A172 (cell line): ENCODE results near the gene CMTR2. TPM values are rescaled to one million over a fixed set of nuclear protein-coding genes. Genes with fewer than 3 reads are reported as not detected.
A peak's percentile ranks its signal among the peaks of the same experiment; 100 is the strongest.
"Not testable (repeated sequence)": the region's sequence is repeated elsewhere in the genome, so short reads cannot be mapped to it uniquely, and the experiment has no call there.

Source experiments
- DNase-seq: peaks from one replicate; pipeline ENCODE4 v3.0.0-alpha.2; 2015; ENCODE audit warnings: low spot score
- total RNA-seq: library from RNA; depleted of rRNA; stranded (reverse); fragments of >200 nt; shearing (Covaris generic); gene quantifications from 2 replicates; pipeline ENCODE4 v1.2.3, GENCODE V29; 2014; rRNA removed

Gene CMTR2, protein sequence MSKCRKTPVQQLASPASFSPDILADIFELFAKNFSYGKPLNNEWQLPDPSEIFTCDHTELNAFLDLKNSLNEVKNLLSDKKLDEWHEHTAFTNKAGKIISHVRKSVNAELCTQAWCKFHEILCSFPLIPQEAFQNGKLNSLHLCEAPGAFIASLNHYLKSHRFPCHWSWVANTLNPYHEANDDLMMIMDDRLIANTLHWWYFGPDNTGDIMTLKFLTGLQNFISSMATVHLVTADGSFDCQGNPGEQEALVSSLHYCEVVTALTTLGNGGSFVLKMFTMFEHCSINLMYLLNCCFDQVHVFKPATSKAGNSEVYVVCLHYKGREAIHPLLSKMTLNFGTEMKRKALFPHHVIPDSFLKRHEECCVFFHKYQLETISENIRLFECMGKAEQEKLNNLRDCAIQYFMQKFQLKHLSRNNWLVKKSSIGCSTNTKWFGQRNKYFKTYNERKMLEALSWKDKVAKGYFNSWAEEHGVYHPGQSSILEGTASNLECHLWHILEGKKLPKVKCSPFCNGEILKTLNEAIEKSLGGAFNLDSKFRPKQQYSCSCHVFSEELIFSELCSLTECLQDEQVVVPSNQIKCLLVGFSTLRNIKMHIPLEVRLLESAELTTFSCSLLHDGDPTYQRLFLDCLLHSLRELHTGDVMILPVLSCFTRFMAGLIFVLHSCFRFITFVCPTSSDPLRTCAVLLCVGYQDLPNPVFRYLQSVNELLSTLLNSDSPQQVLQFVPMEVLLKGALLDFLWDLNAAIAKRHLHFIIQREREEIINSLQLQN
- total RNA-seq: 48.7 and 74.4 TPM in 2 replicates

DNA sequence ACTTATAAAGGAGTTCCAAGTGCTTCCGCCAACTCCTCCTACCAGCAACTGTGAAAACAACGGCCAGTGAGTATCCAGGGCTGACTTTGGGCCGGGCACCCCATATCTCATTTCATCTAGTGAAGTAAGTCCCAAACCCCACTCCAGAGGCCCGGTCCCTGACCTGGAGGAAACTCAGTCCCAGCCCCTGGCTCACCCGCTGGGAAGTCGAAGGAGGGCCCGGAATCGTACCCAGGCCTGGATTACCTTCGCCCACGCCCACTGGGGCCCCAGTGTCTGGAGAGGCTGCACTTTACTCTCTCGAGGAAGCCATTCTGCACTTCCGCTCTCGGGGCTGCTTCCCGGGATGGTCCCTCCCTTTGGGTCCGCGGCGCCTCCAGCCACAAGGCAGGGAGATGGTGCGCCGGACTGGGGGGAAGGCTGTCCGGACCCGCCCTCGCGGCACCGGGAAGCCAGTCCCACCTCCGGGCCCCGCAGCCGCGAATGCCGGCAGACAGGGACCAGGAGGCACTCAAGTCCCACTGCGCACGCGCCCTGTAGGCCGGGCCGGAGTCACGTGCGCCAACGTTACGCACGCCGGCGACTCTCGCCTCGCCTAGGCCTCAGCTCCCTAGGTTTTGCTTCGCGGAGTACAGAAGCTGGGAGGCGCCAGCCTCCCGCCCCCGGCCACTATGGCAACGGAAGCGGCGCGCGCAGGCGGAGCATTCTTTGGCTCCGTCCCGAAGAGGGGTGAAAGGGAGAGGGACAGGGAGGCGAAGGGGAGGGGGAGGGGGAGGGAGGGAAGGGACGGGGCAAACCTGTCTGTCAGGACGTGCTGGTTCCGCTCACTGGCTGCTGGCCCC lies at the start of gene CMTR2:
Gene CMTR2 (minus strand): TSS at position 513 of the 842 bp plus-strand sequence. CDS start 3,482 bp downstream, outside the sequence.
- peak; percentile 91 for DNase-seq

DNA sequence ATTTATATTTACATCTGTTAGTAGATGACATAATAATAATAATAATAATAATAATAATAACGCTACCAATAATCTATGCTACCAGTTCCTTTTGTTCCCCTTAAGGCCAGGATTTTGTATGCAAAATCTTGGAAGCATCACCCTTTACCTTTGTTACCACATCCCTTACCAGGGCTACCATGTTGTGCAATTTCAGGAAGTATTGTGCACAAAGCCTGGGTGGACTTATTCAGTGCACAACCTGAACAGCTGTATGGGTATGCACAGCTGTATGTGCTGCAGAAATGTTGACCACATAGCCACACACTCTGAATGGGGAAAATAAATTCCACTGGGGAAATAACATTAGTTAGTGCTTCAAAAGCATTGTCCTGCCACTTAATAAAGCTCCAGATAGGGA lies 49.4 kb upstream of the CMTR2 start:
- DNase-seq: peak; percentile 26

DNA sequence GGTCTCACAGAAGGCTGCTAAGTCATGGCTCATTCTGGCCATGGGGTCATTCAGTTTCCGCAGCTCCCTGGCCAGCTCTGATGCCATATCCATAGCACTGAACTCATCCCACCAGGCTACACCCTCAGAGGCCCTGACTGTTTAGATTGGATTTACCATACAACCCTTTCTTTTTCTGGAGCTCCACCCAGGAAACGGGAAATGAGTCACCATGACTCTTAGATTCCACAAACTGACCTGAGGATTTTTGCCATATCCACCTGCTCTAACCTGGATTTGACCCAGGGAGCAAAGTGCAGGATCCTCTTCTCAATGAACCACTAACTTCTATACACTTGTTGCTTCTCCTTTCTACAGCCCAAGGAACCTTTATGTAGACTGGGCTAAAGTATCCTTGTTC lies 49.0 kb upstream of the CMTR2 start:
- DNase-seq: peak; percentile 94

DNA sequence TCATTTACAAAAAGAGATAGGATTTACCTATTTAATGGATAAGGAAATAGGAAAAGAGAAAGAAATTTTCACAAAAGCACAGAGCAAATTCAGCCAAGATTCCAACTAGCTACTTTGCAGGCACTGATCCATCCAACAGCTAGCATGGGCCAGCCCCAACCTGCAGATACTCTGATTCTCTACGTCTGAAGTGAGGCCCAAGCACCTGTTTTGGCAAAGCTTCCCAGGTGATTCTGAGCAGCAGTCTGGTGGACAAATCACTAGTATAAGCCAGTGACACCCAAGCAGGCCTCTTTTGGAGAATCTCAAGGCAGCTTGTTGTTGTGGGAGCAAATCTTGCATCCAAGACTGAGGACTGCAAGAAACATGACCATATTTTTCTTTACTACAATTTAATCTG lies 48.4 kb upstream of the CMTR2 start:
- no peak for DNase-seq

DNA sequence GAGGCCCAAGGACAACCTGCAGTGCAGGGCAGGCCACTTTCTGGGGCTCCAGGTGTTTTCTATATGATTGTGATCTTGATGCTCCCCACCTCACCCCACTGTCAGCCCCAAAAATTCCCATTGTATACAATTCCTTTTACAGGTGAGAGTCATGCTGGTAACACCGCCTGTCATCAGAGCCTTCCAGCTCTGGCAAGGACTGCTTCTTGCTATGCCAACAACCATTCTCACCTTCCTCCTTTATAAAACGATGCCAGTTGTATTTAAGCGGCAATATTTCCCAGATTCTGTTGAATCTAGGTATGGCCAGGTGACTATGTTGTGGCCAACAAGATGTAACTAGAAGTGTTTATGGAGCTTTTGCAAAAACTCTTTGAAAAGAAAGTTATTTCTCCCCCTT lies 38.9 kb upstream of the CMTR2 start:
- no peak for DNase-seq

DNA sequence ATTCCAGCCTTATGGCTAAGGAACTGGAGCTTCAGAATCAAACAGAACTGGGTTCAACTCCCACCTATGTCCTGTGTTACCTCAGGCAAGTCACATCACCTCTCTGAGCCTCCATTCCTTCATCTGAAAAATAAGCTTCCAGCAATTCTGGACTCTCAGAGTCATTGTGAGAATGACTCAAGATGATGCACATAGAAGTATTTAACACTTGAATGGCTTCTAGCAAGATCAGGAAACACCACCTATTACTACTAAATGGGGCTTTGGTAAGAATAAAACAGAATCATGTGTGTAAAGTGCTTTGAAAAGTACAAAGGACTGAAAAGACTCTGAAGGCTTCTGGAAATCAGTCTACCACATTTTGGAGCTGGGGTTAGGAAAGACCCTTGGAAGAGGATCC lies 38.5 kb upstream of the CMTR2 start:
- no peak for DNase-seq

DNA sequence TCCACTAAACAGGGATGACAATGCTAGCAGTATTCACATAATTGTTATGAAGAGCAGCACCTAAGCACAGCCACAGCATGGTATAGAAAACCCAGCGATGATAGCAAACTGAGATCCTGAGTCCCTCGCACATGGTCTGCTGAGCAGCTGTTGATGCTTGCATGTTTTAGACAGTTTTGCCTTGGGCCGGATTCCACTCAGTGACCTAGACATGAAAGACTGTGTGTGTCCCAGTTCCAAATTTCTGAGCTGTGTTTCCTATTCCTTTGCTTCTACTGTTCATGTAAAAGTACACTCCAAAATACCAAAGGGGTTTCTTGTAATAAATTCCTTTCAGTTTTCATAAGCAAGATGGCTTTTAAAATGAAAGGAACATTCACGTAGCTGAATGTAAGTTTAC lies 30.8 kb upstream of the CMTR2 start:
- DNase-seq: no peak

DNA sequence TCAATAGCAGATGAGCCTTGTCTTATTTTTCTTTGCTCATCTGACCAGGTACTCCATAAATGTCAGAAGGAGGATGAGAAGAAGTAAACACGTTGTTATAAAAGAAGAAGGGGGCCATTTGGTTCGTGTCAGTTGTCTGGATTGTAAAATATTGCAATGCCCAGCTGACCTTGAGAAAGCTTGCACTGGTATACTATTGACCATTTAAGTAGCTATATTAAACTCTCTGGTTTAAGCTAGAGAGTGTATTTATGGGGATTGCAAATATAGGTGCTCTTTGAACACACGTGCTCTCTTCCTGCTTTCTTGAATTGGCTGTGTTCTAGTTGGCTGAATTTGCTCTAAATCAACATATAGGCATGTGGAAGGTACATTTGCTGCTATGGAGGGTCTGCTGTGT lies 26.1 kb upstream of the CMTR2 start:
- DNase-seq: no peak

DNA sequence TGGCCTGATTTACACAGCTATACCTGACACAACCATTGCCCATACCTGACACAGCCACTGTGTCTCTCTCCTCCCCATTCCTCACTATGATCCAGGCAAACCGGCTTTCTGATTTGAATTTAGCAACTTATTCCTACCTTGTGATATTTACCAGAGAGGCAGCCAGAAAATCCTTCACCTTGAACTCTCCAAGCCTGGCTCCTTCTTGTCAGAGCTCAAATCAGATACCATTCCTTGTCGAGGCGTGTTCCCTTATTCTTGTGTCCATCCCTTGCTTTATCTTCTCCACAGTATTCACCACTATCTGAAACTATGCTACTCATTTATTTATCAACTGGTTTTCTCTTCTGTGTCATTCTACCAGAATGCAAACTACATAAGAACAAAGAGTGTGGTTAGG lies 24.4 kb upstream of the CMTR2 start:
- not testable (repeated sequence) for DNase-seq

DNA sequence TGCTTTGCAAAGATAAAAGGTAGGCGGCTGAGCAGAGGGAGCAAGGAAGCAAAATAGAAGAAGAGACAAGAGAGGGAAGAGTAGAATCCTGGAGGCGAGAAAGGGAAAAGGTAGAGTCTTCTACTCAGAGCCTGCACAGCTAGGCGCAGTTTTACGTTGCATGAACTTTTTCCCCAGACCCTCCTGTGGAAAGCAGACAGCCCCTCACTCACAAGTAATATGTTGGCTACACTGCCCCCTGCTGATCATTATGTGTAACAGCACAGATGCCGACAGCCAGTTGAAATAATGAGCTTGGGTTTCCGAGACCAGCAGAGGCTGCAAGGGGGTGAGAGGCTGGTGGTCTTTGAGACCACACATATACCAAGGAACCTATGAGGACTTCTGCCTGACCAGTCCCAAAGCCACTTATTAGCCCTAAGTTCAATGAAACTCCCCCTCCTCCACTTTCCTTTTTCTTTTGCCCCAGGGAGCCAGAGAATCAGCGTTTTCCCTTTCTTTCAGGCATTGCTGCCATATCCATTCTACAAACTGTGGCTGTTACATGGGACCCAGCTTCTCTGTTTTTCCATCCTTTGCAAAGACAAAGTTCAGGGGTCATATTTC lies 22.5 kb upstream of the CMTR2 start:
- DNase-seq: peak; percentile 14

DNA sequence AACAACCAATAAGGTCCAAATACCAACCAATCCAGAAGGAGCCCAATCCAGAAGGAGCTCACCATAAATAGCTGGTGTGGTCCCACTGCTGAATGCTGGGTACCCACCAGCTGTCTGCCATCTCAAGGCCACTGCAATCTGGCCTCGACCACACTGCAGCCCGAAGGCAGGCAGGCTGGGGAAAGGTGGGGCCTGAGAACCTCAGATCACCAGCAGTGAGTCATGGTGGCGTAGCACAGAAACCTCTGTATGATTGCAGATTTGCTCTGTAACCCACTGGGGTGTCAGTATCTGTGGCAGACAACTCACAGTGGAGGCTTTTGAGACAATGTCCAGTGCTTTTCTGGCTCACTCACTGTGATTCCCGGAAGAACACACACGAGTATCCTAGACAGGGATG lies 14.7 kb upstream of the CMTR2 start:
- DNase-seq: peak; percentile 57

DNA sequence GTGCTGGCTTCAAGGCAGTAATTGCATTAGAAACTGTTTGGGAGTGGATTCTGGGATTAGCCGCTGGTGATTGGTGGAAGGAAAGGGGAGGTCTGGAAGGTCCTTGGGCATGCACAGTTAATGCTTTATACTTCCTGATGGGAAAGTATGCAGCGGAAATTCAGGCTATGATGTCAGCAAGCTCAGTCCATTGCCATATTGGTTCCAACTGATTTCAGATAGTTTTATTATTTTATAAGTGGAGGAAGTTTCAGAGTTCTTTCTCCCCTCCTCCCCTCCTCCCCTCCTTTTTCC lies 8.1 kb upstream of the CMTR2 start:
- DNase-seq: peak; percentile 41

DNA sequence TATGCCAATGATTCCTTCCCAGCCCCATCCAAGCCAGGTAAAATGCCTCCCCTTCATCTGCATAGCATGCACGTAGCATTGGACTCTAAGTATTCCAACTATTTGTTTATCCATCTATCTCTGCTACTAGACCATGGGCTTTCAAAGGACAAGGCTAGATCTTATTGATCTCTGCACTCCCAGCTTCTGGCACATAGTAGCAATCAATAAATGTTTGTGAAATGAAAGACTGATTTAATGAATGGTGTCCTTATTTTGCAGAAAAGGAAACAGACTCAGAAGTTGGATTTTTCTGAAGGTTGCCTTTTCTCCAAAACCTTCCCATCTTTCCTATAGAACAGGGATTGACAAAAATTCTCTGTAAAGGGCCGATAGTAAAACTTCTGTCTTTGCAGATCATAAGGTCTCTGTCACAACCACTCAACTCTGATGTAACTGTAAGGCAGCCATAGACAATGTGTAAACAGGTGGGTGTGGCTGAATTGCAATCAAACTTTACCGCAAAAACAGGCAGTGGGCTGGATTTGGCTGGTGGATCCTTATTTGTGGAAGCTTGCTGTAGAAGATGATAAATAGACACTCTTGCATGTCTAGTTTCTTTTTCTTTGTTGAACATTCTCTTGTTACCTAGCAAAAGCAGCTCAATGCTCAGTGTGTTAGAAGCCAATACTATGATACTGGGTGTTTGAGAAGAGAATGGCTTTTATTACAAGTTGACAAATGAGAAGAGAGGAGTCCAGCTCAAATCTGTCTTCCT lies 7.6 kb upstream of the CMTR2 start:
- DNase-seq: no peak

DNA sequence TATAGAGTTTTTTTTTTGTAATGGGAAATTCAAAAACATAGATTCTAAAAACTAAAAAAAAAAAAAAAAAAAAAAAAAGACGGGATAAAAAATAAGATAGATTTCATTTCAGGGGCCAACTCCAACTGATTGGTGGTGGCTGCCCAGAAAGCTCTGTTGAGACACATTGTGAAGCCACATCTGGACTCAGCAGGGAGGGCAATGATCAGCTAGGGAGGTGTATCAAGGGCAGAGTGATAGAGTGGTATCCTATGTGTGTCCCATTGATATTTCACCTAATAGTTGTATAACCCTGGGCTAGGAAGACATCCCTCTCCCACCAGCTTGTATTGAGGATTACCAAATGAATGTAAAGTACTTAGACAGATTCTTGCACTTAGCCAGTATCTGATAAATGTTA lies 6.7 kb upstream of the CMTR2 start:
- no peak for DNase-seq

DNA sequence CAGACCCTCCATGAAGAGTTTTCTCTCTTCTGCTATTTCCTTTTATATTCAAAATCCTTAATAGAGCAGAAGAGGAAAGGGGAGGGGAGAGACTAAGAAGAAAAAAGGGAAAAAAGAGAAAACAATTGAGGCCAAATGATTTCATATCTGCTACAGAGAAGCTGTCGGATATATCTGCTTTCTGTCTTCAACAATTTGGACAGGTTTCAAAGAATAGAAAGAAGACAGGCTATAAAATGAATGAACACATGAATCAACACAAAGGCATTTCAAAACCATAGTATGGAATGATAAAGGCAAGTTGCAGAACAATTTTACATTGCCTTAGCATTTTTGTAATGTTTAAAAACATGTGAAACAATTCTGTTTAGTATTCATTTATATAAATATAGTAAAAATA lies 4.7 kb upstream of the CMTR2 start:
- DNase-seq: no peak

DNA sequence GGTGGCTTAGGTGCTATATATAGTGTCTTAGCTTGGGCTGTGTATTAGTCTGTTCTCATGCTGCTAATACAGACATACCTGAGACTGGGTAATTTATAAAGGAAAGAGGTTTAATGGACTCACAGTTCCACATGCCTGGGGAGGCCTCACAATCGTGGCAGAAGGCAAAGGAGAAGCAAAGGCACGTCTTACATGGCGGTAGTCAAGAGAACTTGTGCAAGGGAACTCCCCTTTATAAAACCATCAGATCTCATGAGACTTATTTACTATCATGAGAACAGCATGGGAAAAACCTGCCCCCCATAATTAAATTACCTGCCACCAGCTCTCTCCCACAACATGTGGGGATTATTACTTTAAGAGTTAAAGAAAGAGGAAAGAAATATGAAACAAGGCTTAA lies 2.9 kb upstream of the CMTR2 start:
- DNase-seq: not testable (repeated sequence)

DNA sequence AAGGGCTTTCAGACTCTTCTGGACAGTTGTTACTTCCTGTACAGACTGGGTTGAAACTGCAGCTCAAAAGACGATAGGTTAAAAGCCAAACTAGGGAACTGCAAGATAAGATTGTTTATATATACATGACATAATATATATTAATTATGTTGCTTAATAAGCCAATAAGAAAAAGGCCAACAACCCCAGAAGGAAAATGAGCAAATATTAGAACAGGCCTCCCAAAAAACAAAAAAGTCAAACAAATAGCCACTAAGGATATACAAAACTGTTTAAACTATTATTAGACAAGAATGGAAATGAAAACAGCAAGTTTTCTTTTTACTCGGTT lies 495 bp upstream of the CMTR2 start:
- DNase-seq: no peak

DNA sequence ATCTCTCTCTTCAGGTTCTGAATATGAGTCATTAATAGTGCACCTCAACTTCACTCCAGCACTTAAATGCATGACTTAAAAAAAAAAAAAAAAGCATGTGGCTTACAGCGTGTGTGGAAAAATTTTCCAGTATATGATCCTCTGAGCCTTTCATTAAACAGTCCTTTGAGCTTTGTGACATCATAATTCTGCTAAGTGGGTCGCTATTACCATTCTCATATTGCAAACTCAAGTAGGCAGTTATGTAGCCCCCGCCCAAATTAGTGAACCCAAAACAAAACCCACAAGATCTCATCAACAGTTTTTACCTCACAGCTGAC lies 672 bp downstream of the CMTR2 start:
- peak; percentile 17 for DNase-seq

DNA sequence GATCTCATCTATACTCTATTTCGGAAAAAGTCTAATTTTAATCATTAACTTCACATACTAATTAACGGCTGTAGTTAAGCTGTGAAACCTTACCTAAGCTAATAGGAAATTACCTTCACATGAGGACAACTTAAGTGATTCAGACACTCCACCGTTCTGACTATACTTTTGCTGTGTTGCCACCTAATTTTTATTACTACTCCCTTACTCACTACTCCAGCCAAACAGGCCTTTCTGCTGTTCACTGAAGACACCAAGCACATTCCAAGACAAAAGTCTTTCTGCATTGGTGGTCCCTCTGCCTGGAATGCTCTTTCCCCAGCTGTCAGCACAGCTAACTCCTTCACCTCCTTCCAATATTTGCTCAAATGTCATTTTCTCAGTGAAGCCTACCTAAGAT lies 1.3 kb downstream of the CMTR2 start:
- DNase-seq: no peak

DNA sequence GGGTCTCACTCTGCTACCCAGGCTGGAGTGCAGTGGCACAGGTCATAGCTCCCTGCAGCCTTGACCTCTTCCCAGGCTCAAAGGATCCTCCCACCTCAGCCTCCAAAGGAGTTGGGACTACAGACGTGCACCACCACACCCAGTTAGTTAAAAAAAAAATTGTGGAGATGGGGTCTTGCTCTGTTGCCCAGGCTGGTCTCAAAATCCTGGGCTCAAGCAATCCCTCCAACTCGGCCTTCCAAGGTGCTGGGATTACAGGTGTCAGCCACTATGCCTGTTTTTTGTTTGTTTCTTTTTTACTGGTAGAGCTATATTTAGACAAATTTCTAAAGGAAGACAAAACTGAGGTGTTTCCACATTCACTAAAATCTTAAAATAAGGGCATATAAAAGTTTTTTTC lies 1.7 kb downstream of the CMTR2 start:
- DNase-seq: no peak

DNA sequence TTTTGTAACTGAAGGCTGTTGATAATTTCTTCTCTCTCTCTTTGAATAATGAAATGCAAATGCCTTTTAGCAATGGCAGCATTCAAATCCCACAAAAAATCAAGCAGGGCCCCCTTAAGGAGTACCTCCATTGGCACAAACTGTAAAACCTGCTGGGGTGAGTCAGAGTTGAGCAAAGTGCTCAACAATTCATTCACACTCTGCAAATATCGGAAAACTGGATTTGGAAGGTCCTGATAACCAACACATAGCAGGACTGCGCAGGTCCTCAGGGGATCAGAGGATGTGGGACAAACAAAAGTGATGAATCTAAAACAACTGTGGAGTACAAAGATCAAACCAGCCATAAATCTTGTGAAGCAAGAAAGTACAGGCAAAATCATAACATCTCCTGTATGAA lies 5.6 kb downstream of the CMTR2 start:
- DNase-seq: no peak

DNA sequence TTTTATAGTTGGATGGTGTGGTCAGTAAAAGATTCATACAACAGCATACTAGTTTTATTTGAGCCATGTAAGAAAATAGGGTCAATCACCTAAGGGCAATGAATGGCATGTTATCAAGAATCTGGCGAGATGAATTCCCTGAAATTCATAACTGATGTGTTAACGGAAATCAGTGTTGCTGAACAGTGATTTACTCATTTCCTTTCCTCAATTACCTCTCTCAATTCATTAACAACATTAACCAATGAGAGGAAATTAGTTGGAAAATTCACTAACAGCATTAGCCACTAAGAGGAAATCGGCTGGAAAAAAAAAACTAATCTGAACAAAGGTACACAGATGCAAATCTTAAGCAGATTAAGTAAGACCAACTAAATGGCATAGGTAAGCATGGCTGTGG lies 6.3 kb downstream of the CMTR2 start:
- no peak for DNase-seq
